ENCODE data around the gene SMAP1. TPM values are rescaled to one million over a fixed set of nuclear protein-coding genes. Genes with fewer than 3 reads are reported as not detected.
A peak's percentile ranks its signal among the peaks of the same experiment; 100 is the strongest.

SMAP1 gene
- total RNA-seq, 1 donor from 2014 or later: 17.8 TPM

DNA sequence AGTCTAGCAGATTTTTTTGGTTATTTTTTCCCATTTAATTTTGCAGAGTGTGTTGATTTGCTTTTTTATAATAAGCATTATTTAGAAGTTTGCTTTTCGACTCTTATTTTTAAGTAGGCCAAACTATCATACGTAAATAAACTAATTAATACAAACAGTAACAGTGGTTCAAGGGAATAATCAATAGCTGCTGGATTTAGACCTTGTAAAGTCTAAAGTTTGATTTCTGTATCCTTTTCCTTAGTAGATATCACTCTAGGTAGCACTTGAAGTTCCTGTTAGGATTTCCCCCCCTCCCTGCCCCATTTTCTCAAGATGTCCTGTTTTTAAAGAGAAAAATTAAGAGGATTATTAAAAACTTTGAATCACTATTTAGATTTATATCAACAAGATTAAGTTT lies 153.1 kb downstream of the SMAP1 start:
- ATAC-seq (no peak), DNase-seq (ENCODE audit: low spot score) (no peak)
- intact Hi-C loops (cut with DNase I): no loop called here

DNA sequence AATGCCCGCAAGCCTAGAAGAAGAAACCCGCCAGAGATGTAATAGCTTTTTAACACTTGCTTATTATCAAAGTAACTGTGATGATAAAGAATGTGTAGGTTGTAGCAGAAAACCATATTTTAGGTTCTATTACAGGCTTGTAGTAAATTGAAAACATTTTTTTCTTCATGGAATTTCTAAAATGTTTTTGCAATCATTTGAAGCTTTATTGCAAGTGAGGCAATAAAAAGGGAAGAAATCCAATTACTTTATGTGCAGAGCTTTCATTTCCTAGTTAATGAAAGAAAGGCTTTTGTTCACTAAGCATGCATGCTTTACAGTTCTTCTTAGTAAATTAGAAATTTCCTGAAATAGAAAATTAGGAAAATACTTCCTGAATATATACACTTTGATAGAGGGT lies 154.1 kb downstream of the SMAP1 start:
- ATAC-seq (no peak), DNase-seq (ENCODE audit: low spot score) (no peak)
- intact Hi-C loops (cut with DNase I): no loop called here

GRCh38 chr6:70823651-70824050 lies 156.0 kb downstream of the SMAP1 start:
- ATAC-seq (no peak), DNase-seq (ENCODE audit: low spot score) (no peak)
- intact Hi-C loops (cut with DNase I): no loop called here

- intact Hi-C loops (cut with DNase I): no loop called here
- ATAC-seq (no peak), DNase-seq (ENCODE audit: low spot score) (no peak)
Observed at GRCh38 chr6:70831427-70831826, 163.7 kb downstream of the SMAP1 start.

GRCh38 chr6:70834520-70834919 lies 166.8 kb downstream of the SMAP1 start:
- ATAC-seq: peak; percentile 68
- intact Hi-C loops (cut with DNase I): no loop called here

DNA sequence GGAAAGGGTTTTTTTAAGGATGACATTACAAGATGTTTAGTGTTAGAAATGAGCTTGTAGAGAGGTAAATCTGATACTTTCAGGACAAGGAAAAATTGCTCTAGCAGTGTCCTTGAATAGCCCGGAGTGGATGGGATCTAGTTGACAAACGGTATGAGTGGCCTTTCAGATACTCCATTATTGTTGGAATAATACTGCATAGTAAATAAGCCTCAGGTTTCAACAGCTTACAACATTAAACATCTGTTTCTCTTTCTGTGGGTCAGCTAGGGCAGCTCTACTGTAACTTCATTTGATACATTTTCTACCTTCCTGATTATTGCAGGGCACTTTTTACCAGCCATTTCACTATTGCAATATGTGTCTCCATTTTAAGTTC lies 171.2 kb downstream of the SMAP1 start:
- intact Hi-C loops (cut with DNase I): no loop called here
- no peak for DNase-seq (ENCODE audit: low spot score)
- no peak for ATAC-seq

More at GRCh38 chr6:70834520-70834919, 166.8 kb downstream of the SMAP1 start:
- DNase-seq (ENCODE audit: low spot score): no peak

DNA sequence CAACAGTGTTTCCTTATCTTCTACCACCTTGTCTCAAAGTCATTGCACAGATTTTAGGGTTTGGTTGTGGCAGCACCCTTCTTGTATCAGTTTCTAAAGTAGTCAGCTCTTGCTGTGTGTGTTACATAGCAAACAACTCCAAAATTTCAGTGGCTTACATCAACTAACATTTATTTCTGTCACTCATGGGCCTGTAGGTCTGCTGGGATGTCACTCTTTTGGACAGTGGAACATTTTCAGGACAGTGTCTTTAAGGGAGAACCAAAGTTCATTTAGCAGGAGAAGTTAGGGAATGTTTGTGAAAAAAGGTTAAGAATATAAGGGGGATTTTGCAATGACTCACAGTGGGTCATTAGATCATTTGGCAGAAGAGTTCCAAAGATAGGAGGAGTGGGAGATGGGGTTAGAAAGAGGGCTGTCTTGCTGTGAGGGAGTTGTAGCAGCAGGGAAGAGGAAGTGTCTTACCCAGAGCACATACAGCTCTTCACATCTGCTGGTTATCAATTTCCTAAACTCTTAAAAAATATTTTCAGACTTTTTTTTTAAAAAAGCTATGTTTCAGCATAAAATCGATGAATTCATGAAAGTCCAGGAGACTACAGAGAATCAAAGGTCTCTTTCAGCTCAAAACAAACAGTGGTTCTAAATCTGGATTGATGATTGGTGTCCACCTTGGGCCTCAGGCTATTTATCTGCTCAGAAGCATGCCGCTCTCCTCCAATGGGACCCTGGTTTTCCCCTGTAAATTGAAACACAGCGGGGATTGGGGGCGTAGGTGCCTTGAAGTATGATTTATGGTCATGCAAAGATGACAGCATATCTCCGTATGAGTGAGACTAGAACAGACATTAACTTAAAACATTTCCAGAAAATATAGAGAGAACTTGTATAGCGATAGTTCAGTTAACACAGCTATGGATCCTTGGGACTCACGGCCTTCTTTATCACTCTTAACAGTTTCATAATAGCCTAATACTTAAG lies 171.9 kb downstream of the SMAP1 start:
- ATAC-seq (no peak), DNase-seq (ENCODE audit: low spot score) (no peak)
- intact Hi-C loops (cut with DNase I): no loop called here

DNA sequence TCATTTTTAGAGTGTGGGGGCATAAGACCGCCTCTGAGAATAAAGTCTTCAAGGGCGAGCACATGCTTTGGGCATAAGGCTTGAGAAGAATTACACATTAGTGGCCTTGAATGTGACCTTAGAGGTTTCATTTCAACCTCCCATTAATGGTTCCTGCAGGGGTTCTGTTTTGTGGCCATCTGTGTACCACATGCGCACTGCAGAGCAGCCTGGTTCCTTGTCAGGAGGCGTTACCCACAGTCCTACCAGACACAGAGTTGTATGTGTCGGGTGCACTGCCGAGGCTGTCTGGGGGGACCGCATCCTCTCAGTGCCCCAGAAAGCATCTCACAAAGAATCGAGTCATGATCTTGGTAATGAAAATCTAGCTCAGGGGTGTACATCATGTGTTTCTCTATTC lies 173.4 kb downstream of the SMAP1 start:
- intact Hi-C loops (cut with DNase I): no loop called here
- DNase-seq (ENCODE audit: low spot score) (no peak), ATAC-seq (no peak)

GRCh38 chr6:70842541-70842940 lies 174.9 kb downstream of the SMAP1 start:
- ATAC-seq (no peak), DNase-seq (ENCODE audit: low spot score) (no peak)
- intact Hi-C loops (cut with DNase I): no loop called here

GRCh38 chr6:70843328-70843918 lies 175.7 kb downstream of the SMAP1 start:
- no peak for DNase-seq (ENCODE audit: low spot score)

GRCh38 chr6:70844301-70844700 lies 176.6 kb downstream of the SMAP1 start:
- ATAC-seq: no peak
- DNase-seq (ENCODE audit: low spot score): no peak
- intact Hi-C loops (cut with DNase I): no loop called here

More at GRCh38 chr6:70843328-70843918, 175.7 kb downstream of the SMAP1 start:
- ATAC-seq: no peak
- intact Hi-C loops (cut with DNase I): no loop called here

DNA sequence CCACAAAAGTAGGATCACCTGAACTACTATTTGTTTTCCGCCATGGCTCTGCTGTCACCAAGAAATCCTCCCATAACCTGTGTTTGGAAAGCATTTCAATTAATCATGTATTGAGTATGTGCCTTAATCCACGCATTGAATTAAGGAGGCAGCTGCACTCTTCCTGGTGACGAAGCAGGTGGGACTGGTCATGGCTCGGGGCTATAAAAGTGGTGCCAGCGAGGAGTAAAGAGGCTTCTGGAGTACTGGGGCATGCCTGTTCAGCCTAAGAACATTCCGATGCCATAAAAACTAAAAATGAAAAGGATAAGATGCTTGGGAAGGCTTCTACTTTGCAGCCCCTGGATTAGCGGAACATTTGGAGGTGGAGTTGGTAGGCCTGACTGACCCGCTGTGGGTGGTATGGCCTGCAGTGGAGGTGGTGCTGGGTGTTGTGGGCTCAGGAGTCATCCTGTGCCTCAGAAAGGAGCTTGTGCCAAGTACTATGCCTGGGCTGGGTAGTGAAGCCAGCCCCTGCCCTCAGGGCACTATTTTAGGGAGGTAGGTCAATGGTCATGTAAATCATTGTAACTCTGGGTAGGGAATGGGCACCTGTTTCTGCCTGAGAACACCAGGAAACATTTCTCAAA lies 178.6 kb downstream of the SMAP1 start:
- intact Hi-C loops (cut with DNase I): no loop called here
- DNase-seq (ENCODE audit: low spot score) (no peak), ATAC-seq (no peak)

DNA sequence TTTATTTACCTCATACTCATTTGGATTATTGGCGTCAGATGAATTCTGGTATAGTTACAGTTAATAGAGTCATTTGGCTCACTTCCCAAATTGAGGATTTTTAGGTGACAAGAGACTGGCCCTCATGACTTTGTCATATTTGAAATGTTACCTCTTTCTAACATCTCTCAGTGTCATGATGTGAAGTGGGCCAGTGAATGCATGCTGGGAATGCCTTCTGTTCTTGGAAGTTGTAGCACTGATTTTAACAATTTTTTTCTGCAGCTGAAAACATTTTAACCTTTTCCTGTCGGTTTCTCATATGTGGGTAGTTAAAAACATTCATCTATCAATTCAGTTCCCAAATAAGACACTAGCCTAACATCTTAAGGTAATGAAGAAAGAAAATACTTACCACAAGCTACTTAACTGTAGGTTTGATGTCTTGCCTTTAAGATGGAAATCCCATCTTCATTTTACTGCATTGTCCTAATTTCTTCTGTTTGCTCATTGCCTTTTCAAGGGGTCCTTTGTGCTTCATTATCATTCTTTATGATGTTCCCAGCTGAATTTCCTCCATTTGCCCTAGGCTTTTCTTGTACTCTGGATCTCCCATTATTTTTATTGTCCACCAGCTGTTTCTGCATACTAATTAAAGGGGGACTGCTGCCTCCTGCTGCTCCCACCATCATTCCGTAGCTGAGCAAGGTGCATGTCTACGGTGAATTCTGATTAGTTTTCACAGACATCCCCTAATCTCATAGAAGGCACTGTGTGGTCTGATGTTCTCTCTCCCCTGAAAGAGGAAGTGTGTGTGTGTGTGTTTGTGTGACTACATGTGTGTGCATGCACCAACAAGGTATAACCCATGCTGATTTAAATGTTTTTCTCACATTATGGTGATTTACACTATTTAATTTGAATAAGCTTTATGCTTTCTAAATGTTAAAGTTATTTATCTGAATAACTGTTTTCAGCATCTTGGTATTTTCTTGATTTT lies 179.7 kb downstream of the SMAP1 start:
- intact Hi-C loops (cut with DNase I): no loop called here
- DNase-seq (ENCODE audit: low spot score) (no peak), ATAC-seq (no peak)

DNA sequence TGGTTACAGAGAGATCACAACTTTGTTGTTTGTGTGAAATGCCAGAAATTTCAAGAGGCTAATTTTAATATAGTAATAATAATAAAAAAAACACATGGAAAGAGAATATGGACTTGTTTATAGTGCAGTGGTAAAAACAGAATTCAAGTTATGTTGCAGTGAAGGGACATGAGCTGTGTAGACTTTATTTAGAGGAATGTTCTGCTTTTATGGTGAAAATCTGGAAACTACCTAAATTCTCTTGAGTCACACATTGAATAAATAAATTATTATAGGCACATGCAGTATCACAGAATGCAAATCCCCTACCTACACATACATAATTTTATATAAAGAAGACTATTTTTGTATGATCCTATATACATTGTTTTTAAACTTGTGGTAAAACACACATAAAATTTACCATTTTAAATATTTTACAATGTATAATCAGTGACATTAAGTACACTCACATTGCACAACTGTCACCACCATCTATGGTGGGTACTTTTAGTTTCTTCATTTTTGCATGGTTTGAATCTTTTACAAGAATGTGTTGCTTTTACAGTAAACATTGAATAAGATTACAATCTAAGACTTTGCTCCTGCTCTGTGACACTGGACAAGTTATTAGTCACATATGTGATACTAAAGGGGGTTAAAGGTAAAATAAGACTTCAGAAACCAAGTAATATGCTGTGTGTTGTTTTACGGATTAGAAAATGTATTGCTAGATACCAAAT lies 181.8 kb downstream of the SMAP1 start:
- ATAC-seq (no peak), DNase-seq (ENCODE audit: low spot score) (no peak)
- intact Hi-C loops (cut with DNase I): no loop called here

GRCh38 chr6:70852667-70853246 lies 185.1 kb downstream of the SMAP1 start:
- ATAC-seq (no peak), DNase-seq (ENCODE audit: low spot score) (no peak)
- intact Hi-C loops (cut with DNase I): no loop called here

DNA sequence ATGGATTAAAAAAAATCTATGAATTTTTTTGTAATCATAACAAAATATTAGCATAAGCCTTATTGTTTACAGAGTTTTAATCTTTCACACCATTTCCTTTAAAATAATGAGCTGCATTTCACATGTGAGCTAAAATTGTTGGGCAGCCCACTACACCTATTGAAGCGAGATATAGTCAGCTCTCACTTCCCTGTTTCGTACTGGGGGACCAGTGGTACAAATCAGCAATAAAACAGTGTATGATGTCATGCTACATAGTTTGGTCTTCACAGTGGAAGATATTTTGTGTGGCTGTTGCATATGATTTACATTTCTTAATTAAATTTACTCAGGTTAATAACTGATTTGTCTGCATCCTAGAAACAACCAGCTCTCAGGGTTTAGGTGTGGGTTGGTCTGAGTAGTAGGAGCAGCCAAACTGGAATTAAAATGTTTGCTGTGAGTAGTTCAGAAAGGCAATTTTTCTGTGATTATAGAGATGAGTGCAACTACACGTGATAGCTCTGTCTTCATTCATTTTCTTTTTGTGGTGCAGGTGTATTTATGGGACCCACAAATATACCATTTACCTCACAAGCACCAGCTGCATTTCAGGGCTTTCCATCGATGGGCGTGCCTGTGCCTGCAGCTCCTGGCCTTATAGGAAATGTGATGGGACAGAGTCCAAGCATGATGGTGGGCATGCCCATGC lies 189.8 kb downstream of the SMAP1 start:
- DNase-seq (ENCODE audit: low spot score) (no peak), ATAC-seq (no peak)
- intact Hi-C loops (cut with DNase I): no loop called here

DNA sequence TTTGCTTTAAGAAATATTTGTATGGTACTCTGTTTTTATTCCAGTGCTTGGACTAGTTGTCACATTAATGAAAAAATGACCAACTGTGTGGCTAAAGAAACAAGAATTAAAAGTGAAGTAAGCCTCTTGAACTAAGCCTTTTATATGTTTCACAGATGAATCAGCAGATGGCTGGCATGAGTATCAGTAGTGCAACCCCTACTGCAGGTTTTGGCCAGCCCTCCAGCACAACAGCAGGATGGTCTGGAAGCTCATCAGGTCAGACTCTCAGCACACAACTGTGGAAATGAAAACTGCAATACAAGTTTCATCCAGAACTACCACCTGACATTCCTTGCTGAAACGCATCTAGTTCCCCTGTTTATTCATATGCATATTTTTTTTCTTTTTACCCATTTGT lies 192.4 kb downstream of the SMAP1 start:
- DNase-seq (ENCODE audit: low spot score) (no peak), ATAC-seq (no peak)
- intact Hi-C loops (cut with DNase I): no loop called here
